Endothelial cell of umbilical vein (primary cell): Measurements from ENCODE around the gene FOXJ3. TPM values are rescaled to one million over a fixed set of nuclear protein-coding genes. Genes with fewer than 3 reads are reported as not detected.

Experiments used
- BruUV-seq: library from RNA; stranded (reverse); fragments of 400-500 nt; replicated peaks from 2 replicates; lab custom pipeline; 2021; lab: Mats Ljungman, UMichigan
- CTCF ChIA-PET: fragments of 300-600, 350-600 bp; sonication (Branson Sonifier 250); formaldehyde crosslinking; loops from one replicate; lab custom pipeline; 2021; ENCODE audit warnings: antibody characterized with exemption, inconsistent platforms; lab: Charles Lee
- POLR2A ChIA-PET: fragments of 300-600, 350-600 bp; sonication (Branson Sonifier 250); formaldehyde crosslinking; loops from one replicate; lab custom pipeline; 2021; ENCODE audit warnings: antibody characterized with exemption, inconsistent platforms; lab: Charles Lee
- DNase-seq: peaks from one replicate; pipeline ENCODE4 v3.0.0-alpha.2; 2011; ENCODE audit warnings: low read depth, low spot score
- FAIRE-seq: peaks from 2 replicates; lab custom pipeline; 2011; peaks lifted over from hg19 to GRCh38; lab: Jason Lieb, UNC
- H2AFZ ChIP-seq: 2 replicates; pipeline ENCODE4 v1.6.0; 2012; ENCODE audit warnings: low read depth, low read length, control low read depth, inconsistent platforms
- H3K27ac ChIP-seq: 2 replicates; pipeline ENCODE4 v1.5.1; 2011; ENCODE audit warnings: low read depth, mild to moderate bottlenecking, control low read depth, low read length, moderate library complexity; ENCODE audit not compliant: insufficient read depth
- H3K27me3 ChIP-seq, 2 experiments: 2 replicates each; pipeline versions ENCODE4 v1.6.0 to v1.6.1; 2011; ENCODE audit warnings: low read length in 2 of 2, mixed read lengths in 1 of 2; ENCODE audit not compliant: control insufficient read depth in 2 of 2, insufficient read depth in 2 of 2
- H3K36me3 ChIP-seq, 2 experiments: 2 replicates in 1 of 2; 3 replicates in 1 of 2; pipeline ENCODE4 v1.5.1; 2011; ENCODE audit warnings: low read length in 2 of 2, mild to moderate bottlenecking in 1 of 2, moderate library complexity in 1 of 2; ENCODE audit not compliant: control insufficient read depth in 2 of 2, insufficient read depth in 2 of 2; ENCODE audit errors: extremely low read depth in 1 of 2
- H3K4me1 ChIP-seq: 3 replicates; pipeline ENCODE4 v1.5.1; 2011; ENCODE audit warnings: mild to moderate bottlenecking, low read length; ENCODE audit not compliant: control insufficient read depth, insufficient read depth; ENCODE audit errors: extremely low read depth
- H3K4me2 ChIP-seq: 2 replicates; pipeline ENCODE4 v1.6.1; 2011; ENCODE audit warnings: low read length, control low read depth, mixed read lengths; ENCODE audit not compliant: insufficient read depth
- H3K4me3 ChIP-seq, 3 experiments: fragments of 200-600 bp in 1 of 3; sonication (generic), shearing (Covaris generic) in 1 of 3; replicated peaks in 1 of 3; 2 replicates each; pipeline ENCODE4 v1.5.1; 2011 to 2016; ENCODE audit warnings: control low read depth in 3 of 3, low read length in 3 of 3, mild to moderate bottlenecking in 2 of 3, inconsistent platforms in 1 of 3, low read depth in 1 of 3, moderate library complexity in 1 of 3; ENCODE audit not compliant: insufficient read depth in 1 of 3
- H3K79me2 ChIP-seq: 2 replicates; pipeline ENCODE4 v1.6.0; 2012; ENCODE audit warnings: low read length, inconsistent platforms; ENCODE audit not compliant: control insufficient read depth, insufficient read depth
- H3K9ac ChIP-seq: replicated peaks from 2 replicates; pipeline ENCODE3; 2011; ENCODE audit warnings: low read length, control low read depth; ENCODE audit not compliant: insufficient read depth; ENCODE audit errors: extremely low read depth
- H3K9me1 ChIP-seq: replicated peaks from 3 replicates; pipeline ENCODE4 v1.6.0; 2011; ENCODE audit warnings: mild to moderate bottlenecking, low read length; ENCODE audit not compliant: control insufficient read depth, insufficient read depth; ENCODE audit errors: extremely low read depth
- H3K9me3 ChIP-seq: replicated peaks from 2 replicates; pipeline ENCODE4 v1.5.1; 2012; ENCODE audit warnings: low read length, inconsistent platforms; ENCODE audit not compliant: control insufficient read depth, insufficient read depth
- H4K20me1 ChIP-seq: replicated peaks from 2 replicates; pipeline ENCODE3; 2011; ENCODE audit warnings: mild to moderate bottlenecking, low read length; ENCODE audit not compliant: control insufficient read depth, insufficient read depth; ENCODE audit errors: extremely low read depth
- EZH2 ChIP-seq: IDR thresholded peaks from 2 replicates; pipeline ENCODE4 v1.6.1; 2012; ENCODE audit warnings: borderline replicate concordance, low read depth, mild to moderate bottlenecking, moderate library complexity, low read length, inconsistent platforms; ENCODE audit not compliant: severe bottlenecking
- FOS ChIP-seq: IDR thresholded peaks from 2 replicates; pipeline ENCODE4 v1.6.1; 2011; ENCODE audit warnings: mild to moderate bottlenecking, low read length, moderate library complexity, borderline replicate concordance; ENCODE audit not compliant: insufficient read depth
- GATA2 ChIP-seq: IDR thresholded peaks from 2 replicates; pipeline ENCODE4 v1.7.0; 2011; ENCODE audit warnings: low read depth, mild to moderate bottlenecking, moderate library complexity, mixed read lengths, low read length; ENCODE audit not compliant: insufficient read length, insufficient read depth
- MYC ChIP-seq: IDR thresholded peaks from one replicate; pipeline ENCODE4 v1.6.1; 2011; ENCODE audit warnings: mild to moderate bottlenecking, low read depth, low read length
- POLR2A ChIP-seq: IDR thresholded peaks from 2 replicates; pipeline ENCODE4 v1.6.1; 2012; ENCODE audit warnings: low read depth, mild to moderate bottlenecking, control low read depth, low read length
- POLR2AphosphoS5 ChIP-seq: IDR thresholded peaks from 2 replicates; pipeline ENCODE4 v1.6.1; 2012; ENCODE audit warnings: low read depth, mild to moderate bottlenecking, control low read depth, low read length, moderate library complexity; ENCODE audit not compliant: insufficient read depth
- dilution Hi-C: fragments of 300-500 bp; cut with MboI; formaldehyde crosslinking; loops from one replicate; pipeline ENCODE4 v1.15.0; 2019; ENCODE audit warnings: low sequenced_read_pairs; ENCODE audit not compliant: extremely low pct_ligation_motif_present
- intact Hi-C: fragments of 100-400 bp; cut with micrococcal nuclease; formaldehyde crosslinking; loops from one replicate; pipeline ENCODE4 v1.10.0; 2022
- polyA plus RNA-seq, 4 experiments: library from polyadenylated mRNA; depleted of rRNA in 3 of 4; stranded (reverse) in 3 of 4; unstranded in 1 of 4; fragments of >200 nt; gene quantifications; 2 replicates each; pipeline versions ENCODE4 v1.2.1 to v1.2.3, GENCODE V29; 2011 to 2012; ENCODE audit warnings: missing spikeins in 1 of 4
- total RNA-seq: library from RNA; stranded (reverse); gene quantifications from 2 replicates; pipeline ENCODE4 v1.2.3, GENCODE V29; 2021
- TF ChIP-seq, protein P1 (sequence below), 2 donors: IDR thresholded peaks; 1 replicate in 1 of 2; 2 replicates in 1 of 2; pipeline ENCODE4 v1.5.1; 2011; ENCODE audit warnings: low read length in 2 of 2, mild to moderate bottlenecking in 2 of 2, moderate library complexity in 2 of 2, control low read depth in 1 of 2, inconsistent platforms in 1 of 2, low read depth in 1 of 2; ENCODE audit not compliant: insufficient read depth in 1 of 2; ENCODE audit errors: extremely low read depth in 1 of 2

The FOXJ3 gene
- total and polyA plus RNA-seq, 2 donors (not counting 3 experiments of a cell fraction or from before 2014, with no cell fraction given): 34.7 to 38.8 TPM

DNA sequence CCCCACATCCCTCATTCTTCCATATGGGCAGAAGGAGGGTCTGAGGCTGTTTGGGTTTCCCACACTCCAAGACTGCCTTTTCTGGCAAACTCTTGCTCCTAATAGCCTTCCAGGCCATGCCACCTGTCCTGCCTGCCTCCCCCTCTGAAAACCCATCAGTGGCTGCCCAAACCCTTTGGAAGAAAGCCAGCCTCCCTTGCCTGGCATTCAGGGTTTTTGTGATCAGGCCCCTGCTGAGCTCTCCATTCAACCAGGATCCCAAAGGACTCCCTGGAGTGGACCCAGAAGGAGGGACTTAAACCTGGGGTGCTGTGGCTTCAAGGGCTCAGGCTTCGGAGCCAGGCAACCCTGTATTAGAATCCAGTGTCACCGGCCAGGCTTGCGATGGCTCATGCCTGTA is 166.3 kb downstream of the FOXJ3 start:
- TF ChIP-seq FOS (no peak), GATA2 (no peak), EZH2 (no peak), POLR2A (no peak), POLR2AphosphoS5 (no peak), MYC (no peak)
- TF ChIP-seq, protein P1, sequence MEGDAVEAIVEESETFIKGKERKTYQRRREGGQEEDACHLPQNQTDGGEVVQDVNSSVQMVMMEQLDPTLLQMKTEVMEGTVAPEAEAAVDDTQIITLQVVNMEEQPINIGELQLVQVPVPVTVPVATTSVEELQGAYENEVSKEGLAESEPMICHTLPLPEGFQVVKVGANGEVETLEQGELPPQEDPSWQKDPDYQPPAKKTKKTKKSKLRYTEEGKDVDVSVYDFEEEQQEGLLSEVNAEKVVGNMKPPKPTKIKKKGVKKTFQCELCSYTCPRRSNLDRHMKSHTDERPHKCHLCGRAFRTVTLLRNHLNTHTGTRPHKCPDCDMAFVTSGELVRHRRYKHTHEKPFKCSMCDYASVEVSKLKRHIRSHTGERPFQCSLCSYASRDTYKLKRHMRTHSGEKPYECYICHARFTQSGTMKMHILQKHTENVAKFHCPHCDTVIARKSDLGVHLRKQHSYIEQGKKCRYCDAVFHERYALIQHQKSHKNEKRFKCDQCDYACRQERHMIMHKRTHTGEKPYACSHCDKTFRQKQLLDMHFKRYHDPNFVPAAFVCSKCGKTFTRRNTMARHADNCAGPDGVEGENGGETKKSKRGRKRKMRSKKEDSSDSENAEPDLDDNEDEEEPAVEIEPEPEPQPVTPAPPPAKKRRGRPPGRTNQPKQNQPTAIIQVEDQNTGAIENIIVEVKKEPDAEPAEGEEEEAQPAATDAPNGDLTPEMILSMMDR (IDR thresholded peaks at IDR 0.05; ENCODE audit: extremely low read depth in 1 of 2, insufficient read depth in 1 of 2, low read depth in 1 of 2, low read length in 2 of 2): no peak
- Histone ChIP-seq H3K27ac (no peak overlapping the region), H3K4me1 (peaks cover 9% of the 10 kb centered on the region), H3K27me3 (no peaks in the 10 kb centered on the region), H3K79me2 (no peaks in the 10 kb centered on the region), H3K9me3 (no peaks in the 10 kb centered on the region), H2AFZ (no peak overlapping the region), H3K36me3 (no peaks in the 10 kb centered on the region), H4K20me1 (no peaks in the 10 kb centered on the region), H3K9ac (no peak overlapping the region), H3K4me2 (no peak overlapping the region), H3K9me1 (no peaks in the 10 kb centered on the region), H3K4me3 (no peak overlapping the region)
- DNase-seq: no peak
- BruUV-seq: no TSS peak
- intact Hi-C loops (no loop called here), dilution Hi-C loops (no loop called here)
- POLR2A ChIA-PET: no interaction called here
- FAIRE-seq: no peak
- CTCF ChIA-PET: interaction anchor here (1.3 kb wide), 1 partner anchor 594 kb away, joined by 3 read pairs; no protein-coding TSS in a partner anchor
